DMS53 treated with DMSO at 0.1 percent for 48 hours (cell line): ENCODE measurements around the gene HMG20B.

Experiments used
- DNase-seq: peaks from one replicate; lab custom pipeline; 2025; ENCODE audit not compliant: unreplicated experiment; lab: John Stamatoyannopoulos, UW

HMG20B gene

GRCh38 chr19:3618144-3618810, 45.5 kb downstream of the HMG20B start:
- no peak for DNase-seq

GRCh38 chr19:3618811-3619630, 46.3 kb downstream of the HMG20B start:
- DNase-seq, result no peak

GRCh38 chr19:3619631-3620012, 46.9 kb downstream of the HMG20B start:
- no peak for DNase-seq

GRCh38 chr19:3620145-3620816, 47.5 kb downstream of the HMG20B start:
- no peak for DNase-seq

- no peak for DNase-seq
Measured at GRCh38 chr19:3620817-3621547, 48.2 kb downstream of the HMG20B start.

- no peak for DNase-seq
Measured at GRCh38 chr19:3621689-3622088, 48.9 kb downstream of the HMG20B start.

- DNase-seq, result no peak
Measured at GRCh38 chr19:3622224-3622623, 49.5 kb downstream of the HMG20B start.

- DNase-seq, result no peak
Measured at GRCh38 chr19:3623716-3624115, 51.0 kb downstream of the HMG20B start.

- DNase-seq, result no peak
Measured at GRCh38 chr19:3625996-3626472, 53.3 kb downstream of the HMG20B start.

GRCh38 chr19:3626473-3627350, 54.0 kb downstream of the HMG20B start, which contains the start of gene CACTIN:
CACTIN (minus strand) TSS chr19:3626790; CDS start chr19:3626762, 28 bp downstream.
- peak; percentile 89 for DNase-seq

GRCh38 chr19:3627351-3627723, 54.6 kb downstream of the HMG20B start:
- DNase-seq, result no peak
